Stomach (tissue), 4 donors: ENCODE results near the gene HBQ1.
"Not testable (repeated sequence)": the region's sequence is repeated elsewhere in the genome, so short reads cannot be mapped to it uniquely, and the experiment has no call there.

Source experiments
- EP300 ChIP-seq: sonication (generic); formaldehyde crosslinking; IDR thresholded peaks from one replicate; pipeline ENCODE4 v1.6.1; 2017; ENCODE audit warnings: antibody characterized with exemption
- POLR2A ChIP-seq, 4 donors: fragments of 450-650 bp; IDR thresholded peaks; one replicate each; pipeline ENCODE4 v1.6.1; 2016; ENCODE audit warnings: antibody characterized with exemption in 4 of 4, control low read depth in 2 of 4, mild to moderate bottlenecking in 1 of 4, moderate library complexity in 1 of 4
- POLR2AphosphoS5 ChIP-seq, 3 donors: sonication (generic); formaldehyde crosslinking; IDR thresholded peaks; one replicate each; pipeline ENCODE4 v1.6.1; 2016; ENCODE audit warnings: antibody characterized with exemption in 3 of 3
- TF ChIP-seq, protein P1 (sequence below), 7 experiments: fragments of 450-650 bp in 4 of 7; fragments of 200-600 bp in 3 of 7; sonication (generic) in 3 of 7; IDR thresholded peaks; one replicate each; pipeline ENCODE4 v1.5.1; 2016 to 2019; ENCODE audit warnings: antibody characterized with exemption in 7 of 7, control low read depth in 2 of 7, mild to moderate bottlenecking in 1 of 7

DNA sequence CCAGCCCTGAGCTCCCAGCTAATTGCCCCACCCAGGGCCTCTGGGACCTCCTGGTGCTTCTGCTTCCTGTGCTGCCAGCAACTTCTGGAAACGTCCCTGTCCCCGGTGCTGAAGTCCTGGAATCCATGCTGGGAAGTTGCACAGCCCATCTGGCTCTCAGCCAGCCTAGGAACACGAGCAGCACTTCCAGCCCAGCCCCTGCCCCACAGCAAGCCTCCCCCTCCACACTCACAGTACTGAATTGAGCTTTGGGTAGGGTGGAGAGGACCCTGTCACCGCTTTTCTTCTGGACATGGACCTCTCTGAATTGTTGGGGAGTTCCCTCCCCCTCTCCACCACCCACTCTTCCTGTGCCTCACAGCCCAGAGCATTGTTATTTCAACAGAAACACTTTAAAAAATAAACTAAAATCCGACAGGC is 10.2 kb upstream of the HBQ1 start:
- TF ChIP-seq, protein P1, sequence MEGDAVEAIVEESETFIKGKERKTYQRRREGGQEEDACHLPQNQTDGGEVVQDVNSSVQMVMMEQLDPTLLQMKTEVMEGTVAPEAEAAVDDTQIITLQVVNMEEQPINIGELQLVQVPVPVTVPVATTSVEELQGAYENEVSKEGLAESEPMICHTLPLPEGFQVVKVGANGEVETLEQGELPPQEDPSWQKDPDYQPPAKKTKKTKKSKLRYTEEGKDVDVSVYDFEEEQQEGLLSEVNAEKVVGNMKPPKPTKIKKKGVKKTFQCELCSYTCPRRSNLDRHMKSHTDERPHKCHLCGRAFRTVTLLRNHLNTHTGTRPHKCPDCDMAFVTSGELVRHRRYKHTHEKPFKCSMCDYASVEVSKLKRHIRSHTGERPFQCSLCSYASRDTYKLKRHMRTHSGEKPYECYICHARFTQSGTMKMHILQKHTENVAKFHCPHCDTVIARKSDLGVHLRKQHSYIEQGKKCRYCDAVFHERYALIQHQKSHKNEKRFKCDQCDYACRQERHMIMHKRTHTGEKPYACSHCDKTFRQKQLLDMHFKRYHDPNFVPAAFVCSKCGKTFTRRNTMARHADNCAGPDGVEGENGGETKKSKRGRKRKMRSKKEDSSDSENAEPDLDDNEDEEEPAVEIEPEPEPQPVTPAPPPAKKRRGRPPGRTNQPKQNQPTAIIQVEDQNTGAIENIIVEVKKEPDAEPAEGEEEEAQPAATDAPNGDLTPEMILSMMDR (IDR thresholded peaks at IDR 0.05) = not testable (repeated sequence)
- not testable (repeated sequence) for TF ChIP-seq POLR2A (IDR thresholded peaks at IDR 0.05); EP300; POLR2AphosphoS5 (IDR thresholded peaks at IDR 0.05)
